IPS-NIHi7 (cell line): Measurements from ENCODE around the gene GPR146.
"Not testable (repeated sequence)": the region's sequence is repeated elsewhere in the genome, so short reads cannot be mapped to it uniquely, and the experiment has no call there.

Experiments used
- DNase-seq: peaks from one replicate; pipeline ENCODE4 v3.0.0; 2012; ENCODE audit warnings: mixed read lengths; ENCODE audit errors: extremely low spot score

Gene GPR146

GRCh38 chr7:1025743-1026581, 18.4 kb upstream of the GPR146 start:
- no peak for DNase-seq

GRCh38 chr7:1026721-1027161, 17.6 kb upstream of the GPR146 start:
- no peak for DNase-seq

- DNase-seq = peak; percentile 63
These were observed 16.9 kb upstream of the GPR146 start for GRCh38 chr7:1027242-1028043.

- peak; percentile 98 for DNase-seq
These were observed 16.1 kb upstream of the GPR146 start for GRCh38 chr7:1028044-1028770.

- peak; percentile 81 for DNase-seq
These were observed 15.3 kb upstream of the GPR146 start for GRCh38 chr7:1028775-1029636.

- DNase-seq = no peak
These were observed 14.5 kb upstream of the GPR146 start for GRCh38 chr7:1029637-1030443.

GRCh38 chr7:1030444-1031070, 13.8 kb upstream of the GPR146 start:
- DNase-seq = no peak

GRCh38 chr7:1031716-1032455, 12.5 kb upstream of the GPR146 start:
- DNase-seq = no peak

GRCh38 chr7:1032536-1033181, 11.7 kb upstream of the GPR146 start:
- no peak for DNase-seq

- no peak for DNase-seq
These were observed 10.7 kb upstream of the GPR146 start for GRCh38 chr7:1033546-1034145.

- not testable (repeated sequence) for DNase-seq
These were observed 9.6 kb upstream of the GPR146 start for GRCh38 chr7:1034769-1035168.

GRCh38 chr7:1036164-1036928, 8.0 kb upstream of the GPR146 start:
- not testable (repeated sequence) for DNase-seq

- not testable (repeated sequence) for DNase-seq
These were observed 4.1 kb upstream of the GPR146 start for GRCh38 chr7:1040233-1040632.

- DNase-seq = peak; percentile 46
These were observed 3.6 kb upstream of the GPR146 start for GRCh38 chr7:1040790-1041189.

- no peak for DNase-seq
These were observed 2.5 kb upstream of the GPR146 start for GRCh38 chr7:1041551-1042491.

GRCh38 chr7:1042492-1042833, 1.9 kb upstream of the GPR146 start:
- no peak for DNase-seq
